Placental pericyte (primary cell): Measurements from ENCODE around the gene SUMO4. TPM values are rescaled to one million over a fixed set of nuclear protein-coding genes. Genes with fewer than 3 reads are reported as not detected.

Experiments used
- total RNA-seq: library from RNA; depleted of rRNA; stranded (reverse); fragments of >200 nt; gene quantifications from 2 replicates; pipeline ENCODE4 v1.2.3, GENCODE V29; 2012

SUMO4 gene
- total RNA-seq, result 1.5 and 2.3 TPM in 2 replicates

DNA sequence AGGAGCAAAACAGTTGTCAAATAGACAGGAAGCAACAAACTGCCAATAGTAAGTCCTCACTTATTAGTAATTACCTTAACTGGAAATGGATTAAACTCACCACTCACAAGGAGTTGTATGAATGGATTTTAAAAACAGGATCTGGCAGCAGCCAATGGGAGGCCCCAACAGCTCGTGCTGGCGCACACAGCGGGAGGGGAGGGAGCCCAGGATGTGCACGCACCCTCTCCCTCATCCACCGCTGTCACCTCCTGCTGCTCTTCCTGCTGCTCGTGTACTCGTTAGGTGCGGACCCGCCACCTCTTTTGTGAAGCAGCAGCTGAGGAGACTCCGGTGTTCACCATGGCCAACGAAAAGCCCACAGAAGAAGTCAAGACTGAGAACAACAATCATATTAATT lies at the start of gene SUMO4:
Gene SUMO4 (plus strand): TSS at position 213 of the 400 bp plus-strand sequence. CDS start 130 bp downstream, at position 343.

Other genes starting within 250 kb of the SUMO4 start
- gene TAB2, start 82.5 kb upstream of the SUMO4 start, total RNA-seq, result 25.4 and 26.1 TPM in 2 replicates
- gene ZC3H12D, start 84.8 kb downstream of the SUMO4 start, total RNA-seq, result 0.14 and 0.22 TPM in 2 replicates
- gene PPIL4, start 145.8 kb downstream of the SUMO4 start, total RNA-seq, result 31.2 and 33.7 TPM in 2 replicates
- 35.8 and 59.3 TPM in 2 replicates for gene GINM1, start 166.1 kb downstream of the SUMO4 start, total RNA-seq
- 25.6 and 26.3 TPM in 2 replicates for gene KATNA1, start 248.5 kb downstream of the SUMO4 start, total RNA-seq